IMR-90 (cell line): ENCODE results near the gene TXNDC5. TPM values are rescaled to one million over a fixed set of nuclear protein-coding genes. Genes with fewer than 3 reads are reported as not detected.

Experiments used
- ATAC-seq: fragments of 200-7000 bp; cut with Tn5 transposase; 2 replicates; pipeline ENCODE4 v1.9.1; 2020; ENCODE audit warnings: low read depth, mild to moderate bottlenecking, moderate library complexity
- Bru-seq: library from RNA; stranded (reverse); fragments of 400-500 nt; gene quantifications from one replicate; lab custom pipeline; 2021; lab: Mats Ljungman, UMichigan
- BruChase-seq, 2 experiments: library from RNA; stranded (reverse); fragments of 400-500 nt; gene quantifications; one replicate each; lab custom pipeline; 2021; lab: Mats Ljungman, UMichigan
- BruUV-seq: library from RNA; stranded (reverse); fragments of 400-500 nt; replicated peaks from 2 replicates; lab custom pipeline; 2021; lab: Mats Ljungman, UMichigan
- CTCF ChIA-PET: fragments of 300-600 bp; formaldehyde crosslinking; extraction: SDS; loops from one replicate; lab custom pipeline; 2021; ENCODE audit warnings: antibody characterized with exemption; lab: Yijun Ruan, JAX
- POLR2A ChIA-PET: fragments of 300-600 bp; sonication (Branson Sonifier 250); formaldehyde crosslinking; loops from one replicate; lab custom pipeline; 2022; ENCODE audit warnings: antibody characterized with exemption; ENCODE audit not compliant: unreplicated experiment; lab: Charles Lee
- DNase-seq: peaks from one replicate; pipeline ENCODE4 v3.0.0; 2013
- H2AFZ ChIP-seq: replicated peaks from 2 replicates; pipeline ENCODE3; 2013; ENCODE audit warnings: low read length, mild to moderate bottlenecking; ENCODE audit not compliant: poor library complexity
- H2AK5ac ChIP-seq: 2 replicates; pipeline ENCODE4 v1.6.1; 2013; ENCODE audit warnings: low read depth, low read length, inconsistent platforms
- H2AK9ac ChIP-seq: replicated peaks from 2 replicates; pipeline ENCODE3; 2013; ENCODE audit warnings: mild to moderate bottlenecking, low read depth, low read length, moderate library complexity; ENCODE audit not compliant: poor library complexity
- H2BK120ac ChIP-seq: 2 replicates; pipeline ENCODE4 v1.6.1; 2013; ENCODE audit warnings: low read depth, low read length, inconsistent platforms
- H2BK15ac ChIP-seq: 3 replicates; pipeline ENCODE4 v1.6.1; 2013; ENCODE audit warnings: low read depth, low read length, inconsistent platforms
- H2BK20ac ChIP-seq: 2 replicates; pipeline ENCODE4 v1.6.1; 2013; ENCODE audit warnings: low read depth, mild to moderate bottlenecking, inconsistent platforms, low read length, moderate library complexity
- H2BK5ac ChIP-seq: 2 replicates; pipeline ENCODE4 v1.6.1; 2013; ENCODE audit warnings: mild to moderate bottlenecking, low read depth, low read length, inconsistent platforms; ENCODE audit not compliant: poor library complexity, severe bottlenecking
- H3K14ac ChIP-seq: replicated peaks from 2 replicates; pipeline ENCODE4 v1.6.1; 2013; ENCODE audit warnings: low read depth, low read length, inconsistent platforms
- H3K18ac ChIP-seq: 2 replicates; pipeline ENCODE4 v1.6.1; 2013; ENCODE audit warnings: low read depth, low read length, control low read depth
- H3K23ac ChIP-seq: 2 replicates; pipeline ENCODE4 v1.6.1; 2013; ENCODE audit warnings: low read depth, low read length, inconsistent platforms
- H3K27ac ChIP-seq: 2 replicates; pipeline ENCODE4 v1.5.1; 2013; ENCODE audit warnings: mild to moderate bottlenecking, control low read depth, low read length; ENCODE audit not compliant: insufficient read depth
- H3K27me3 ChIP-seq: 2 replicates; pipeline ENCODE4 v1.6.1; 2013; ENCODE audit warnings: low read length; ENCODE audit not compliant: control insufficient read depth, insufficient read depth
- H3K36me3 ChIP-seq: 2 replicates; pipeline ENCODE4 v1.6.1; 2013; ENCODE audit warnings: low read length, mixed read lengths; ENCODE audit not compliant: control insufficient read depth, insufficient read depth
- H3K4ac ChIP-seq: 2 replicates; pipeline ENCODE4 v1.6.1; 2013; ENCODE audit warnings: low read depth, low read length, inconsistent platforms
- H3K4me1 ChIP-seq: 2 replicates; pipeline ENCODE4 v1.6.1; 2013; ENCODE audit warnings: low read length, mixed read lengths; ENCODE audit not compliant: control insufficient read depth, insufficient read depth
- H3K4me2 ChIP-seq: 2 replicates; pipeline ENCODE4 v1.6.1; 2013; ENCODE audit warnings: low read depth, mild to moderate bottlenecking, control low read depth, low read length, moderate library complexity
- H3K4me3 ChIP-seq: 2 replicates; pipeline ENCODE4 v1.5.1; 2013; ENCODE audit warnings: low read depth, mild to moderate bottlenecking, control low read depth, low read length, moderate library complexity; ENCODE audit not compliant: insufficient read depth
- H3K56ac ChIP-seq: 2 replicates; pipeline ENCODE4 v1.6.1; 2013; ENCODE audit warnings: low read length, inconsistent platforms; ENCODE audit not compliant: insufficient read depth; ENCODE audit errors: extremely low read depth
- H3K79me1 ChIP-seq, 2 experiments: 2 replicates each; pipeline ENCODE4 v1.6.1; 2013; ENCODE audit warnings: low read length in 2 of 2, inconsistent platforms in 1 of 2, low read depth in 1 of 2
- H3K9ac ChIP-seq: 2 replicates; pipeline ENCODE4 v1.6.1; 2013; ENCODE audit warnings: low read depth, low read length, control low read depth
- H3K9me1 ChIP-seq: 2 replicates; pipeline ENCODE4 v1.6.1; 2013; ENCODE audit warnings: low read length, inconsistent platforms; ENCODE audit not compliant: insufficient read depth
- H3K9me3 ChIP-seq: 2 replicates; pipeline ENCODE4 v1.6.1; 2013; ENCODE audit warnings: low read length; ENCODE audit not compliant: control insufficient read depth, insufficient read depth
- H4K20me1 ChIP-seq: 2 replicates; pipeline ENCODE4 v1.6.1; 2013; ENCODE audit warnings: low read length, inconsistent platforms; ENCODE audit not compliant: insufficient read depth
- H4K5ac ChIP-seq: 2 replicates; pipeline ENCODE4 v1.6.1; 2013; ENCODE audit warnings: mild to moderate bottlenecking, low read depth, low read length, control low read depth
- H4K8ac ChIP-seq, 2 experiments: 2 replicates each; pipeline ENCODE4 v1.6.1; 2013; ENCODE audit warnings: low read depth in 2 of 2, low read length in 2 of 2, control low read depth in 1 of 2, inconsistent platforms in 1 of 2
- H4K91ac ChIP-seq: 2 replicates; pipeline ENCODE4 v1.6.1; 2013; ENCODE audit warnings: low read depth, low read length, inconsistent platforms; ENCODE audit not compliant: insufficient read depth
- MAFK ChIP-seq: IDR thresholded peaks from 2 replicates; pipeline ENCODE4 v1.6.1; 2012; ENCODE audit warnings: low read depth, low read length, improper control_type of control experiment
- MAZ ChIP-seq: IDR thresholded peaks from 2 replicates; pipeline ENCODE4 v1.6.1; 2012; ENCODE audit warnings: low read depth, mild to moderate bottlenecking, low read length, improper control_type of control experiment, moderate library complexity, borderline replicate concordance
- WGBS, 2 experiments: methylation state at CpG; one replicate each; pipeline versions ENCODE4 v1.1.5 to v1.1.7; 2013; ENCODE audit warnings: missing lambda C conversion rate in 2 of 2; ENCODE audit not compliant: insufficient read length in 1 of 2; ENCODE audit errors: extremely low coverage in 2 of 2; 5-methylcytosine and 5-hydroxymethylcytosine counted together
- dilution Hi-C: fragments of 300-500 bp; cut with HindIII; formaldehyde crosslinking; loops from one replicate; pipeline ENCODE4 v1.14.3; 2018; ENCODE audit warnings: low sequenced_read_pairs; ENCODE audit not compliant: unreplicated experiment
- in situ Hi-C: fragments of 300-500 bp; cut with MboI; formaldehyde crosslinking; loops from 3 replicates; pipeline ENCODE4 v1.14.3; 2019; ENCODE audit warnings: low sequenced_read_pairs, inconsistent platforms, mixed read lengths
- intact Hi-C: fragments of 100-400 bp; cut with micrococcal nuclease; formaldehyde crosslinking; loops from 2 replicates; pipeline ENCODE4 v1.10.0; 2022
- long read RNA-seq: library from polyadenylated mRNA; unstranded; transcript quantifications from one replicate; pipeline ENCODE4 v2.0.0, GENCODE V29; 2021; ENCODE audit not compliant: unreplicated experiment
- polyA plus RNA-seq, 3 experiments: library from polyadenylated mRNA; depleted of rRNA; stranded (reverse); fragments of >200 nt; gene quantifications; 2 replicates each; pipeline ENCODE4 v1.2.3, GENCODE V29; 2012; ENCODE audit warnings: low replicate concordance in 1 of 3
- total RNA-seq: library from RNA; depleted of rRNA; stranded (reverse); fragments of >200 nt; gene quantifications from 2 replicates; pipeline ENCODE4 v1.2.3, GENCODE V29; 2012; rRNA removed

The TXNDC5 gene
- total RNA-seq (418 and 439 TPM in 2 replicates), polyA plus RNA-seq (2012; rRNA removed) (239 and 274 TPM in 2 replicates), Bru-seq, nascent RNA (percentile 76 among the genes with signal in this experiment), BruChase-seq, experiment 1, labeled RNA remaining after a 6-hour chase (percentile 94 among the genes with signal in this experiment), BruChase-seq, experiment 2, labeled RNA remaining after a 2-hour chase (percentile 77 among the genes with signal in this experiment)
- polyA plus RNA-seq (2012; cell fraction: cytosol; rRNA removed), result 135 and 212 TPM in 2 replicates
- 55.8 and 136 TPM in 2 replicates for polyA plus RNA-seq (2012; cell fraction: nucleus; rRNA removed; ENCODE audit: low replicate concordance)
- long read RNA-seq, transcript TXNDC5-201 (10 exons, 2,964 nt), result major isoform, 701 of 744 reads
- long read RNA-seq, transcript TXNDC5-202 (4 exons, 2,704 nt), result minor isoform, 8 of 744 reads
- long read RNA-seq, partial matches to known transcripts, result 8 of 744 reads
- long read RNA-seq, other reads (novel, unspliced or antisense), result 26 of 744 reads

DNA sequence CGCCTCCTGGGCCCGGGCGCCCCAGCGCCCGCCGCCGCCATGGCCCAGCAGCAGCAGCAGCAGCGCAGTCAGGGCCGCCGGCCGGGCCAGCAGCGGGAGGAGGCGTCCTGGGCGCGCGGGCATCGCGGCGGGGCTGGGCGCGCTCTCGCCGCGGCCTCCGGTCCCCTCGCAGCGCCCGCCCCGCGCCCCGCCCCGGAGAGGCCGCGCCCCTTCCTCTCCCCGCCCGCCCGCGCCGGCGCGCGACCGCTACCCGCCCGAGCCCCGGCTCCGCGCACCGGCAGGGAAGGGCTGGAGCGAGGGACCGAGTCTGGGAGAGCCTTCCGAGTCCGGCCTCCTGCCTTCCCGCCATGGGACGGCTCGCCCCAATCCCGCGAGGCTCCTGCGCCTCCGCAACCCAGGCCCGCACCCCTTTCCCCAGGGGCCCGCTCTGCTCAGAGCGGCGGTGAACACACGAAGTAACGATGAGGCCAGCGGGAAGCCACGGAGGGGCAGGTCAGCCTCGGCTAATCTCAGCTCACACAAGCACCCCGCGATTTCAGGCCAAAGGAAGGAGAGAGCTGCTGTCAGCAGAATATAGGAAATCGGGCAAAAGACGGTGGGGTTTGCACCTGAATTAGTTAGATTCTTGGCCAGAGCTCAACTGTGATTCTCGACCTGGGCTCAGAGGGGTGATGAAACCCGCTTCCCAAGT, at the start of gene TXNDC5:
TXNDC5 (minus strand) TSS at position 135 of the 691 bp plus-strand sequence; CDS start at position 123, 12 bp downstream.
- Histone ChIP-seq H3K36me3 (peaks cover 6% of the 10 kb centered on the region), H3K27ac (peak within 1 kb of the TSS; percentile 81), H2AK5ac (peak within 1 kb of the TSS; percentile 54), H2BK120ac (peak within 1 kb of the TSS; percentile 89), H3K18ac (peak within 1 kb of the TSS; percentile 58; the same call in 1 of the 2 replicates), H3K9ac (peak within 1 kb of the TSS; percentile 90), H2BK20ac (no peak within 1 kb of the TSS; the same call in 1 of the 2 replicates), H3K14ac (peak within 1 kb of the TSS; percentile 97), H3K4me2 (peak within 1 kb of the TSS; percentile 93), H3K4ac (peak within 1 kb of the TSS; percentile 92), H4K91ac (peak within 1 kb of the TSS; percentile 57), H3K56ac (peak within 1 kb of the TSS; percentile 56), H3K9me1 (peaks cover 7% of the 10 kb centered on the region), H2AK9ac (peak within 1 kb of the TSS; percentile 84), H2AFZ (peak within 1 kb of the TSS; percentile 96), H3K23ac (peak within 1 kb of the TSS; percentile 85), H3K4me3 (peak within 1 kb of the TSS; percentile 96), H2BK5ac (peak within 1 kb of the TSS; percentile 41), H3K4me1 (peaks cover 6% of the 10 kb centered on the region; the same call in 1 of the 2 replicates), H4K20me1 (peaks cover 30% of the 10 kb centered on the region), H3K27me3 (peaks cover 29% of the 10 kb centered on the region), H4K8ac (peak within 1 kb of the TSS; percentile 84 to 92), H3K79me1 (peaks cover 4 to 27% of the 10 kb centered on the region in 2 experiments), H3K9me3 (no peaks in the 10 kb centered on the region), H4K5ac (peak within 1 kb of the TSS; percentile 84), H2BK15ac (0 out of 3 replicates have a peak within 1 kb of the TSS, but pooled peaks have one; percentile 19)
- CTCF ChIA-PET, result no interaction called here
- no TSS peak for BruUV-seq
- TF ChIP-seq MAZ (peak; percentile 57; the same call in 1 of the 2 replicates), MAFK (no peak)
- in situ Hi-C loops (no loop called here), dilution Hi-C loops (no loop called here), intact Hi-C loops (loop anchor here (1.0 to 5.0 kb wide), 3 partner anchors 67 to 148 kb away; no protein-coding TSS in a partner anchor)
- ATAC-seq (peak; percentile 94), DNase-seq (peak; percentile 62)
- 5% methylated on average over 28 of the region's 75 CpGs; no CpG with 5 or more reads in 1 of the 2 experiments for WGBS, 2 experiments
- POLR2A ChIA-PET, result no interaction called here
